GM19099 (cell line): ENCODE measurements around the gene STATH.

Source experiments
- POLR2A ChIP-seq: IDR thresholded peaks from 3 replicates; pipeline ENCODE4 v1.6.1; 2011; ENCODE audit warnings: low read depth; ENCODE audit not compliant: insufficient read length; ENCODE audit errors: extremely low read depth

STATH gene

GRCh38 chr4:69995526-69996016 is at the start of gene STATH:
STATH (plus strand) TSS chr4:69995966; CDS start chr4:69998438, 2,472 bp downstream.
- no peak for TF ChIP-seq POLR2A

- no peak for TF ChIP-seq POLR2A
Observed at GRCh38 chr4:69951602-69952001, 44.2 kb upstream of the STATH start.

GRCh38 chr4:69957209-69957608 is 38.6 kb upstream of the STATH start:
- no peak for TF ChIP-seq POLR2A

GRCh38 chr4:69965628-69966027 is 30.1 kb upstream of the STATH start, which contains the start of gene CSN2:
CSN2 (minus strand) TSS chr4:69965728; CDS start chr4:69960995, 4,733 bp downstream.
- no peak for TF ChIP-seq POLR2A

GRCh38 chr4:69970071-69970470 is 25.7 kb upstream of the STATH start:
- no peak for TF ChIP-seq POLR2A

GRCh38 chr4:69974631-69975030 is 21.1 kb upstream of the STATH start:
- no peak for TF ChIP-seq POLR2A

GRCh38 chr4:69977582-69977981 is 18.2 kb upstream of the STATH start:
- TF ChIP-seq POLR2A, result no peak

- TF ChIP-seq POLR2A, result no peak
Observed at GRCh38 chr4:69984030-69984443, 11.7 kb upstream of the STATH start.

GRCh38 chr4:69986663-69987062 is 9.1 kb upstream of the STATH start:
- TF ChIP-seq POLR2A, result no peak

- no peak for TF ChIP-seq POLR2A
Observed at GRCh38 chr4:69991016-69991415, 4.8 kb upstream of the STATH start.

GRCh38 chr4:69994782-69995181 is 984 bp upstream of the STATH start:
- no peak for TF ChIP-seq POLR2A

- no peak for TF ChIP-seq POLR2A
Observed at GRCh38 chr4:69999420-69999819, 3.7 kb downstream of the STATH start.

- TF ChIP-seq POLR2A, result no peak
Observed at GRCh38 chr4:70000711-70001110, 4.9 kb downstream of the STATH start.

- TF ChIP-seq POLR2A, result no peak
Observed at GRCh38 chr4:70002507-70002906, 6.7 kb downstream of the STATH start.

- TF ChIP-seq POLR2A, result no peak
Observed at GRCh38 chr4:70008771-70009170, 13.0 kb downstream of the STATH start.

GRCh38 chr4:70023218-70023617 is 27.5 kb downstream of the STATH start:
- no peak for TF ChIP-seq POLR2A

GRCh38 chr4:70027011-70027410 is 31.2 kb downstream of the STATH start:
- TF ChIP-seq POLR2A, result no peak
